Measurements from ENCODE around the gene PIEZO2.
"Not testable (repeated sequence)": the region's sequence is repeated elsewhere in the genome, so short reads cannot be mapped to it uniquely, and the experiment has no call there.

PIEZO2 gene

DNA sequence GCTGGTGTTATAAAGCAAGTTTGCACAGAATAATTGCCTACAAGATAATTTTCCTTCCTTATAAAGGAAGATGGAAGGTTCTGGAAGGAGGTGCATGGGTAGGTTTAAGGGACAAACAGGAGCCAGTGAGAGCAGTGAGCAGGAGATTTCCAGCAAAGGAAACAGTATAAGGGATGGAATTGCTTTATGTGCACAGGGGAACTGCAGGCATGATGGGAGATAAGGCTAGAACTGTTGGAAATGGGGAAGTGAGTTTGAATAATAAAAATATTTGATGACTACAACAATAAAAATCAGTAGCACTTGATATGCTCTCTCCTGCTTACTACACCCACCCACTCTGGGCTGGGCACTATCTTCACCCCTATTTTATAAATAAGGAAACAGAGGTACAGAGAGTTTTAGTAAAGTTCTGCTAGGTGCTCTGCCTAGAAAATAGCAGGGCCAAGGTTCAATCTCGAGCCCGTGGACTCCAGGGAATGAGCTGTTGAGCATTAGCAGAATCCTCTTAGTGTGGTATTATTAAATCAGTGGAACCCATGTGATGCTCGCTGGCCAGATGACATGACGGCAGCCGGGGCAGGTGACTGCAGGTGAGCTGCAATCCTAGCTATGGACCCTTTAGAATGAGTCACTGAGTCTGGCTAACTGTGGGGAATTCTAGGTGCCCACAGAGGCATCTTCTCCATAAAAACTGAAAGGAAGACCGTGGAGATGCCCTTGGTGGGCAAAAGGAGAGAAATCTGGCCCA, 302.5 kb downstream of the PIEZO2 start:
- DNase-seq (ENCODE audit: low spot score): no peak

DNA sequence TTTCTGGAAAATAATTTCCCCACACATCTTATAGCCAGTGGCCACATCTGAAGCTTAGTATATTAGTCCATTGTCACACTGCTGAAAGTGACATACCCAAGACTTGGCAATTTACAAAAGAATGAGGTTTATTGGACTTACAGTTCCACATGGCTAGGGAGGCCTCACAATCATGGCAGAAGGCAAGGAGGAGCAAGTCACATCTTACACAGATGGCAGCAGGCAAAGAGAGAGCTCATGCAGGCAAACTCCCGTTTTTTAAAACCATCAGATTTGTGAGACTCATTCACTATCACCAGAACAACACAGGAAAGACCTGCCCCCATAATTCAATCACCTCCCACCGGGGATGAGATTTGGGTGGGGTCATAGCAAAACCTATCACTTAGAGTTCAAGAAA, 303.3 kb downstream of the PIEZO2 start:
- DNase-seq (ENCODE audit: low spot score): not testable (repeated sequence)

DNA sequence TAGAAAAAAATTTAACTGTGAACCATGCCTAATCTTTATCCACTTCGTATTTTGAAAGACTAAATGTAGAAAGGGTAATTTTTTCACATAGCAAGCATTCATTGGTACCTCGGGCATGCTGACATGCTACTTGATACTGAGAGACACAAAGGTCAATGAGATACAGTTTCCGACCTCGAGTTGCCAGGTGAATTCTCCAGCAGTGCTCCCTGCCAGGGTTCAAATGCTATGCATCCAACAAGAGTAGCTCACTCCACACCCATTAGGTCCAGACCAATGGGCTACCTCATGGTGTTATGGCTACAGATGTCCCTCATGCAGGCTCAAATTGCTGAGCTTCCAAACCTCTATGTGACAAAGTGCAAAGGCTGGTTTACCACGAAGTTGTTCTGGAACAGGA, 305.8 kb downstream of the PIEZO2 start:
- DNase-seq (ENCODE audit: low spot score): no peak

DNA sequence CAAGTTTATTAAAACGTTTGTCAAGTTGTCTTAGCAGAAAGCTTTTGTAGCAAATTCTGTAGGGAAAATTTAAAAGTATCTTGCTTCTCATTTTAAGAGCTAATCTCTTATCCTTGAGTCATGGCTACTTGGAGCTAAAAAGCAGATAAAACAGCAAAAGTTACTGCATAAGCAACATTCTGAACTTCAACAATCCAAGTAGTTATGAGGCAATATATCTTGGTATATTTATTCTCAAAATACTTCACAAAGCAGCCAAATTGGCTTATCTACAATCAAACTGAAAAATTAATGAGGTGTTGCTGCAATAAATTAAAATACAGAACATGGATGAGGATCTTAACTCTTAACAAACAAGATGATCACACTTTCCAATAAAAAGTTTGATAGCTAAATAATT, 306.5 kb downstream of the PIEZO2 start:
- no peak for DNase-seq (ENCODE audit: low spot score)

DNA sequence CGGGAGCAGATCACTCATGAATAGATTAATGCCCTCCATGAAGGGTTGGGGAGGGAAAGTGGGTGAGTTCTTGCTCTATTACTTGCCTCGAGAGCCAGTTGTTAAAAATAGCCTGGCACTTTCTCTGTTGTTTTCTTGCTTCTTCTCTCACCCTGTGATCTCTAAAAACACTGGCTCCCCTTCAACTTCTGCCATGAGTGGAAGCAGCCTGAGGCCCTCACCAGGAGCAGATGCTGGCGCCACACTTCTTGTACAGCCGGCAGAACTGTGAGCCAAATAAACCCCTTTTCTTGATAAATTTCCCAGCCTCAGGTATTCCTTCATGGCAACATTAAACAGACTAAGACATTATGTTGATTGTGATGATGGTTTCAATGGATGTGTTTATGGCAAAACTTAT, 307.0 kb downstream of the PIEZO2 start:
- DNase-seq (ENCODE audit: low spot score): no peak

DNA sequence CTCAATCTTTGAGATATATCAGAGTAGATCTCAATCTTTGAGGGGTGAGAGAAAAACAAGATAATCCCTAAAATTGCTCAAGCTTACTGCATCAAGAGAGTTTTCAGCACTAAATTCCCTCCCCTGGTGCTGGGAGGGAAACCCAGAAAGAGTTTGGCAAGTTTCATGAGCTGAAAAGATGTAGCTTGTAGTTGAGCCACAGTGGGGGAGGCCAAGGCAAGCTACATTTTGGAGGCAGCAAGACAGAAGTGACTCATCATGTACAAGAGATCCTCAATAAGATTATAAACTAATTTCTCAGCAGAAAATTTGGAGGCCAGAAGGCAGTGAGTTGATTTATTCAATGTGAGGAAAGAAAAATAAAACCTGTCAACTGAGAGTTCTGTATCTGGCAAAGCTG, 308.2 kb downstream of the PIEZO2 start:
- DNase-seq (ENCODE audit: low spot score): no peak

DNA sequence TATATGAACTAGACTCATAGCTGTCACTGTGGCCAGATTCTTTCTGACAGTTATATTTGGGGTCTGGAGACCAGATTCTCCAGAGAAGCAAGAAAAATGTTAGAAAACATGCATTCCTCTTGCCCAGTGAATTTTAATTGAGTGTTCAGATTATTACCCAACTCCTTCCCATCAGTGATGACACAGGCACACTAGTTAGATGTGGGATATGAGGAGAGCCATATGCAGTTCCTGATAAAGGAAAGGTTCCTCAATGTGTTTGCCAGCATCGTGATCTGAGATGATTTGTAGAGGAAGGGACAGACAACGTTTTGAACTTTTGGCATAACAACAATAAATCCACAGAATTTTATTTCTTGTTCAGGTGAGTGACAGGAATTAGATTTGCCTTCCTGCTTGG, 308.6 kb downstream of the PIEZO2 start:
- DNase-seq (ENCODE audit: low spot score): no peak

DNA sequence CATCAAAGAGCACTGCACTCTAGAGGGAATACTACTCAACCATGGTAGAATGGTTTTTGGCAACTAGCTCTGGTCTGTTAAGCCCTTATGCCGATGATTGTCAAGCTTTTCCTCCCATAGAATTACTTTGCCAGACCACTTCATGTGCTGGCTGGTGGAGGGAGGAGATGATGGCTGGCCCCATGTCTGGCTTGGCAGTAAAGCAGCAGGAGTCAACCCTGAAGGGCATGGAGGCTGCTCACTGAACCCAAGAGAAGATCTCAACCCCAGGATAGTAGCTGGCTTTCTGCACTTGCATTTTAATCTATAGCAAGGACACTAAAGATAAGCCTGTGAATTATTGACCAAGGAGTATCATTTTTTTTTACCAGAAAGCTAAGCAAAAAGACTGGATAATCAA, 309.9 kb downstream of the PIEZO2 start:
- DNase-seq (ENCODE audit: low spot score): no peak

DNA sequence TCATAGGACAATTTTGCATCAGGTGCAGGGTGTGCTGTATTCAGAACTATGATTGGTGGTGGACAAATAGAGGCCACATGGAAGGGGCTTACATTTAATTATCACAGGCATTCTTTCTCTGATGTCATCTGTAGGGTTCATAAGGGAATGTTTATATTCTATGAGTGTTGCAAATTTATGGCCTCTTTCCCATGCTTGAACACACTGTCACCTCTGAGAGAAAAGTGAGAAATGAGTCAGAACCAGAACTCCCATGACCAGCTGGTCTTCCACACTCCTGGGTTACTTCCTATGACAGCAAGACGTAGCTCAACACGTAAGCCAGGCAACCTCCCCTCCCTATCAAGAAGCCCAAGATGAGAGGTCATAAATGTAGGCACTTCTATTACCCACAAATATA, 310.8 kb downstream of the PIEZO2 start:
- no peak for DNase-seq (ENCODE audit: low spot score)

DNA sequence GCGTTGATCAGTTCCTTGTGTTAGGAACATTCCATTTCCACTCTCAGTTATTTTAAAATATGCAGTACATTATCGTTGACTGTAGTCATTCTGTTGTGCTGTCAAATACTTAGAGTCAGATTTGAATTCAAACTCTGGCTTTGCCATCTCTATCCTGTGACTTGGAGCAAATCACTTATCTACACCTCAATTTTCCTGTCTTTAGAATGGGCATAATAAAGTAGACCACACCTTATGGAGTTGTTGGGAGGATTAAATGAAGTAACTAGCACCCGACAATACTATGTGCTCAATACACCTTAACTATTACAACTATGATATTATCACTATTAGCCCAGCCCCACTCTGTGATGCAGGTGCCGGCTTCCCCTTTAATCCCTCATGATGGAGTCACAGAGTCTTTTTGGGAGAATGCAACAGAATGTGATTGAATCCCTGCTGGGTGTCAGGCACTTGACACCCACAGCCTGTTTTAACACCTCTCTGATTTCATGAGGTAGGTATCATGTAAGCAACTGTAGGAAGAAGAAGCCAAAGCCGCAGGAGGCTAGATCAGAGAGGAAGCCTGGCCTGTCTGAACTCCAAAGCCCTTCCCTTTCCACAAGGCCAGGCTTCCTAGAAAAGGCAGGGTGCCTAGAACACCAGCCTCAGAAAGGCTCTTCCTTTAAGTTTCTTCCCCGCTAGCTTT, 315.1 kb downstream of the PIEZO2 start:
- no peak for DNase-seq (ENCODE audit: low spot score)

DNA sequence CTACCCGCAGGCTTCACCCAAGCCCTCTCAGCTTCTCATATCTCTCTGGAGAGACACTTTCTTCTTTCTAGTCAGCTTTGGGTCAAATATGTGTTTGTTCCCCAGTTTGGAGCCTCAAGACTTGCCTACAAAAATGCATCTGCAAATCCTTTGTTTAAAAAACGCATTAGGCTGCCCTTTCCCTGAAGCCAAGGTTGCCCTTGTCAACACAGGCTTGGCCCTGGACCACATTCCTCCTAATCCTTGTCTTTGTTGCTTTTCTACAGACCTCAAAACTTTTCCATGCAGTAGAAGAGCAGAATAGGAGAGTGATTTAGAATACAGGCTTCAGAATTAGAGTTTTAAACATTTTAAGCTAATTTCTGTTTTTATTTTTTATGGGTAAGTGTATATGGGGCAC, 315.7 kb downstream of the PIEZO2 start:
- DNase-seq (ENCODE audit: low spot score): no peak

DNA sequence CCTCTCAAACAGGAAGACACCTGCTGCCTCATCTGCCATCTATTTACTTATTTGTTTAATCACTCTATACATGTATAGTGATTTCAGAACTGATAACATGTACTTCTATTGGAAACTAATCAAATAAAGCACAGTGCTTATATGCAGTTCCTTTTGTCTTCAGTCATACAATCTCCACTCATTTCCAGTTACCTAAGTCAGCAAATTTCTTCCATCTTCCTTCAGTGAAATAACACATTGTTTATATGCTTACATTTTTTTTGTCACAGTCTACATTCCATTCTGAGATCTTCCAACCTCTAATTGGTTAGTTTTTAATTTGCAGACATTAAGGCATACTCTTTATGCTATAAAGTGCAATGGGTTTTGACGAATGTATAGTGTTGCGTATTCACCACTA, 323.0 kb downstream of the PIEZO2 start:
- DNase-seq (ENCODE audit: low spot score): no peak

DNA sequence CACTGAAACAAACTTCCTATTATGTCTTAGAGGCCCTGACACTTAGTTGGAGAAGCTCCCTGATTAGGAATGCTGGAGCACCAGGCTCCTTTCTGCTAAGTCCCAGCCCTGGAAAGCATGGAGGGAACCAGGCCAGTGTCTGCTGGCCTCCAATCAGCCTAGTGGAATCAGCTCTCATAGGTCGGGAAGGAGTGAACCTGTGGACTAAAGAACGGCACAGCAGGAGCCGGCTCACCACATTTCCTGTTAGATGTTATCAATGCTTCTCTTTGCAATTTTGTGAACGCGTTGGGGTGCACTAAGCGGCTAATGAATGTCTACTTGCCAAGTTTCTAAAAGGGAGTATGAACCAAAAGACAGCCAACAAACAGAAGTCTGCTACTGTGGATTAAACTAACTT, 326.9 kb downstream of the PIEZO2 start:
- no peak for DNase-seq (ENCODE audit: low spot score)

DNA sequence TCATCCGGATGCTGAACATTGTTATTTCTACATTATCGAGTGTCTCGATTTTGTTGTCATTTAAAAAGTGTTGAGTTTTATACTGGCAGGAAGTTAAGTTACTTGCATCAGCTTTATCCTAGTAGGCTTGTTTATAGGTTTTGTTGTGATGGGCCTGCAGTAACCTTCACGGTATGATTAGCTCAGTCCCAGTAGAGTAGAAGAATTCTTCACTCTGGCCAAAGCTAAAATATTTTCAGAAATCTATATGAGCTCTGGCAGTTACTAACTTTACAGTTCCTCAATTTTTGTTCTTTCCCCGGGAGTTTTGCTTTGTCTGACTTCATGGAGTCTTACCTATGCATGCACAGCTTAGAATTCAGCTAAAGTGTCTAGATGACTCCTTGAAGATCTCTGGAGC, 328.7 kb downstream of the PIEZO2 start:
- DNase-seq (ENCODE audit: low spot score): no peak

DNA sequence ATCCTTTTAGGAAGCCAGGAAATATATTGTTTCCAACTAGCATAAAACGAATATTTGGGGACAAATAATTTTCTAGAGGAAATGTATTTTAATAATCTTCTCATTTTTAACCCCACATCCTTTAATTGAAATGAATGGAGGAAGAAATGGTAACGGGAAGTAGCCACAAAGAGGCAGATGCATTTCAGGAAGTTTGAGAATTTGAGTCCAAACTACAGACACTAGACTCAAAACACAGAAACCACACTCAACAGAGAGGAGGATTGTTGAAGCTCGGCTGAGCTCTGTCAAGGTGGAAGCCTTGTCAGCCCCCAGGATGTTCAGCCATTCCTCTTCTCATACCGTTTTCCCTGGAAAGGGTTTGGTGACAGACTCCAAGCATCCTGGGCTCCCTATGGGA, 335.0 kb downstream of the PIEZO2 start:
- no peak for DNase-seq (ENCODE audit: low spot score)

DNA sequence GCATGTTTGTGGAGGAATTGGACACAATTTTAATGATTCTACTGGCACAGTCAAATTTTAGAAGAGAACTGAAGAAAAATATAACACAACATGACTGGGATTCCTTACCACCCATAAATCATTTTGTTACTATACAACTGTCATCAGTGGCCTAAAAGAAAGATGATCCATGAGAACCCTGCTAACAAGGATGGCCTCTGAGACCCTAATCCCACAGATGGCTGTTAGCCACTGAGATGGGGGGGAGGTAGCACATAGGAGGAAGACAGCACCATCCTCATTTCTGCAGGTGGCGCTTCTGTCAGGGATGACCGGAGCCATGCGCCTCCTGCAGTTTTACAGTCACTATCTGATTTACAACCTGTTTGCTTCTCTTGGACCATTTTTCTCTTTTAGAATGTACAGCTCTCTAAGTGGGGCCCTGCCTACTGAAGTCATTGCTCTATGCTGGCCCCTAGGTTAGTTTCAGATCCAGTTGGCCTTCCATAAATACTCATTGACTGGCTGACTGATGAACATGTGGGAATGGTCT, 343.7 kb downstream of the PIEZO2 start:
- no peak for DNase-seq (ENCODE audit: low spot score)

DNA sequence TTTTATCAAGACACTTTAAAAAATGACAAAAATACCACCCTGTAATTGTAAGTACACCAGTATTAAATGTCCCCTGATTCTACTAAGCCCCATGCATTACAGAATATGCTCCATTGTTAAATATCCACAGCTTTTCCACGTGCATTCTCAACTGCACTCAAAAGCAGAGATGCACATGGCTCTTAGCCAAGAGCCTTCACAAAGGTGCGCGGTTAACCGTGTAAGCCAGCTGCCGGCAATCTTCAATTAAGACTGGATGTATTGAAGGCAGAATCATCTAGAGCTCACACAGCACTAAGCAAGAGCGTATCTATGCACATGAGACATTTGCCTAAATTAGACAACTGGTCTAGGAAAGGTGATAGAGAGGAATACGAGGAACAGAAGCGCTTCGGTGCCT, 345.2 kb downstream of the PIEZO2 start:
- no peak for DNase-seq (ENCODE audit: low spot score)

DNA sequence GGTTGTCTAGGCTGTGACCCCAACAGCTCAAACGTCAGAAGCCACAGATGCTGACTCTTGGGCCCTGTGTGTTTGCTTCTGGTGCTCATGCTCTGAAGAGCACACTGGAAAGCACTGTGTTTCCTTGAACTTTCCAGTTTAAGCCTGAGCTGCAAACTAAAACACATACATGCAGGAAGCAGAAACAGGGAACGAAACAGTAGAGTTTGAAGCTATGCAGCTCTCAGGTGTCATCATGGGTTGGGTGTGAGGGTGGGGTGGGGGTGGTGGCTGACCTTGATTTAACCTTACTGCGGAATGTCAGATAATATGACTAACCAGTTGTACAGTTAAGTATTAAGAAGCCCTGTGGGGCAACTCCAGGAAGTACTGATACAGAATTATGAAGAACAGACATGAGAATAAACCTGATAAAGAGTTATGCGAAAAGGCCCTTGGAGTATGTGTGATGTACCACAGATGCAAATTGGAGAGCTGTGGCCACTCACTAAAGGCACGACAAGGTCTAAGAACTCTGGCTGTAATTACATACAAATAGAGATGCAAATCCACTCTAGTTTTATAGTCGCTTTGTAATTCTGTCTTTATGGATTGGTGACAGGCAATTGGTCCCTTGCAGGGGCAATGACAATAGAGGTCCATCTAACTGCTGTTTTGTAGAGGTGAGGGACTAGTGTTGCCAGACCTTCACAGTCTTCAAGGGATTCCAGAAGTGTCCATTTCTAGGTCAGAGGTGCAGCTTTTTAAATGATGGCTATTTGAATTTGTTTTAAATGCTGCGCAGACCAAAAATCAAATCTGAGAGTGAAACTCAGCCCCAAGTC, 350.4 kb downstream of the PIEZO2 start:
- DNase-seq (ENCODE audit: low spot score): no peak

DNA sequence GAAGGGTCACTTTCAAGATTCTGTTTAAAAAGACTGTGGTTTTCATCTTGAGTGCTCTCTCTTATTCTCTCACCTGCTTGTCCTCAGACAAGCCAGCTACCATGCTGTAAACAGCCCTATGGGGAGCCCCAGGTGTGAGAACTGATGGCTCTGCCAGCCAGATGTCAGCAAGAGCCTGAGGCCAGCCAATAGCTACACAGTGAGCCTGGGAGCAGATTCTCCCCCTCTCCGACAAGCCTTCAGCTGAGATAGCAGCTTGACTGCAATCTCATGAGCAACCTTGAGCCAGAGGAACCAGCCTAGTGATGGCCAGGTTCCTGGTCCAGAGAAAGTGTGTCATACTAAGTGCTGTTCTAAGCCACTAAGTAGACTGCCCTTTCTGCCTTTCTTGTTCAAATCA, 351.5 kb downstream of the PIEZO2 start:
- no peak for DNase-seq (ENCODE audit: low spot score)

DNA sequence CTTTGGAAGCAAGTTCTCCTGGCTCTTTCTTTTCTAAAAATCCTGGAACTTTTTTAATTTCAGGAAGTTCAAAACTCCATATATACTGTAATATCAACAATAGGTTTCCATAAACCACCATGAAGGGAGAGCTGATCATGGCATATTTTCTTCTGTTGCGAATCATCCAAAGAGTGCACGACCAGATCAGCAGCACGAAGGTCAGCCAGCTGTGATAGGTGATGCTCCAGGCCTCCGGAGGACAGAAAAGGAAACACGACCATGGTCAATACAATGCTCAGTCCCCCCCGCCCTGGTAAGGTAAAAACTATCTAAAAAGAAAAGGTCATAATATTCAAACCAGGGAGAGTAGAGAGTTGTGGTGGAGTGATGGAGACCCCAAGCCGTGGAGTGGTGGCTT, 354.6 kb downstream of the PIEZO2 start:
- DNase-seq (ENCODE audit: low spot score): no peak

DNA sequence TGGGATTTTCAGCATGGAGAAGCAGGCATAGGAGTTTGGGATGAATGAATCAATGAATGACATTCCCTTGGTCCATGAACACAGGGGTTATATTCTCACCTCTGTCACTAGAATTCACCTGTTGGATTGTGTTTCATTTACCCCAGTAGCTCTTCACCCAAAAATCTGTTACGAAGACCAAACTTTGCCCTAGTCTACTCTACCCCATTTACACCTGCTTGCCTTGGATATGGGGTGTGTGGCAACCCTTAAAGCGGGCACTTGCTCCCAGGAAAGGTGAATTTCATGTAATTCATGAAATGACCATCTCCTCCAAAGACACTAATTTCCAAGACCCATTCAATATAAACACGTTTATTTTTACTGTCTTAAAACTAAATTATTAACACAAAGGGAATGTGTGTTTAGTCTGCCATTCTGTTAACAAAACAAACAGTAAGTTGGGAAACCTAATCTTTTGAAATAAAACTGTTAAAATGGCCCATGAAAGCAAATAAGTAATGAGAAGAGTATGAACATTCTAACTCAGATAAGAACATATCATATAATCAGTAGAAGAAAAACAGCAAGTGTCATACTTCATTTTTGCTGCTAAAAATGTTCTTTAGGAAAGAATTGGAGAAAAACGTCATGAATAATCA, 355.5 kb downstream of the PIEZO2 start:
- DNase-seq (ENCODE audit: low spot score): no peak

DNA sequence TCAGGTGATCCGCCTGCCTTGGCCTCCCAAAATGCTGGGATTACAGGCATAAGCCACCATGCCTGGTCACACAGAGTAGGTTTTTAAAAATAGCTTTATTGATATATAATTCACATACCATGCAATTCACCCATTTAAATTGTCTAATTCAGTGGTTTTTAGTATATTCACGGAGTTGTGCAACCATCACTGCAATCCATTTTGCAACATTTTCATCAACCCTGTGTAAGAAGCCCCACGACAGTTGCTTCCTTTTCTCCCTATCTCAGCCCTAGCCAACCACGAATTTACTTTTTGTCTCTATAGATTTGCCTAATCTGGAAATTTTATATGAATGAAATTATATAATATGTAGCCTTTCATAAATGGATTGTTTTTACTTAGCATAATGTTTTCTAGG, 357.2 kb downstream of the PIEZO2 start:
- no peak for DNase-seq (ENCODE audit: low spot score)
